B cell (primary cell): ENCODE measurements around the gene SDK1. TPM values are rescaled to one million over a fixed set of nuclear protein-coding genes. Genes with fewer than 3 reads are reported as not detected.

ENCODE experiments used
- ATAC-seq: fragments of 200-7000 bp; cut with Tn5 transposase; one replicate; pipeline ENCODE4 v1.10.0; 2021; ENCODE audit warnings: low read depth, mild to moderate bottlenecking, moderate number of reproducible peaks, moderate library complexity
- CTCF ChIA-PET: fragments of 350-600 bp; sonication (Branson Sonifier 250); formaldehyde crosslinking; loops from one replicate; lab custom pipeline; 2021; ENCODE audit warnings: antibody characterized with exemption, inconsistent platforms; lab: Charles Lee
- POLR2A ChIA-PET: fragments of 350-600 bp; sonication (Branson Sonifier 250); formaldehyde crosslinking; loops from one replicate; lab custom pipeline; 2021; ENCODE audit warnings: antibody characterized with exemption; lab: Charles Lee
- DNase-seq: peaks from one replicate; pipeline ENCODE4 v3.0.0; 2013
- H2AFZ ChIP-seq: 2 replicates; pipeline ENCODE4 v1.6.1; 2012; ENCODE audit warnings: mild to moderate bottlenecking, low read depth, low read length; ENCODE audit not compliant: insufficient read depth, poor library complexity, severe bottlenecking
- H3K27ac ChIP-seq, 2 donors: 1 replicate in 1 of 2; 2 replicates in 1 of 2; pipeline ENCODE4 v1.5.1; 2012 to 2013; ENCODE audit warnings: low read length in 2 of 2, mild to moderate bottlenecking in 2 of 2, moderate library complexity in 1 of 2
- H3K27me3 ChIP-seq, 4 experiments: fragments of 200-600 bp in 1 of 4; sonication (generic) in 1 of 4; replicated peaks in 1 of 4; 1 replicate in 2 of 4; 2 replicates in 2 of 4; pipeline versions ENCODE4 v1.6.1 to v1.7.0; 2013 to 2016; ENCODE audit warnings: low read length in 3 of 4, mild to moderate bottlenecking in 2 of 4, mixed read lengths in 1 of 4, moderate library complexity in 1 of 4; ENCODE audit not compliant: insufficient read depth in 4 of 4, control insufficient read depth in 3 of 4; ENCODE audit errors: control extremely low read depth in 1 of 4
- H3K36me3 ChIP-seq, 2 experiments: replicated peaks in 1 of 2; 1 replicate in 1 of 2; 2 replicates in 1 of 2; pipeline versions ENCODE4 v1.6.1 to v1.7.1; 2013; ENCODE audit warnings: low read length in 1 of 2; ENCODE audit not compliant: insufficient read depth in 2 of 2, control insufficient read depth in 1 of 2; ENCODE audit errors: control extremely low read depth in 1 of 2, extremely low read depth in 1 of 2
- H3K4me1 ChIP-seq, 2 donors: fragments of 200-600 bp in 1 of 2; sonication (generic) in 1 of 2; 1 replicate in 1 of 2; 2 replicates in 1 of 2; pipeline versions ENCODE4 v1.5.1 to v1.6.1; 2013 to 2017; ENCODE audit warnings: low read length in 2 of 2; ENCODE audit not compliant: control insufficient read depth in 2 of 2, insufficient read depth in 2 of 2
- H3K4me2 ChIP-seq: replicated peaks from 2 replicates; pipeline ENCODE3; 2012; ENCODE audit warnings: mild to moderate bottlenecking, low read depth, low read length; ENCODE audit not compliant: poor library complexity, severe bottlenecking
- H3K4me3 ChIP-seq, 5 experiments: fragments of 200-600 bp in 1 of 5; sonication (generic) in 1 of 5; 1 replicate in 3 of 5; 2 replicates in 2 of 5; pipeline versions ENCODE4 v1.5.1 to v1.7.0; 2011 to 2016; ENCODE audit warnings: low read length in 4 of 5, mild to moderate bottlenecking in 4 of 5, low read depth in 2 of 5, control low read depth in 1 of 5, moderate library complexity in 1 of 5; ENCODE audit not compliant: insufficient read depth in 1 of 5; ENCODE audit errors: control extremely low read depth in 1 of 5, extremely low read depth in 1 of 5
- H3K79me2 ChIP-seq: fragments of 200-600 bp; sonication (generic); one replicate; pipeline ENCODE4 v1.6.0; 2016; ENCODE audit warnings: low read length; ENCODE audit not compliant: control insufficient read depth, insufficient read depth
- H3K9ac ChIP-seq: fragments of 200-600 bp; sonication (generic); 2 replicates; pipeline ENCODE4 v1.6.1; 2017; ENCODE audit warnings: mild to moderate bottlenecking, low read length, moderate library complexity
- H3K9me3 ChIP-seq, 3 donors: one replicate each; pipeline versions ENCODE4 v1.6.1 to v1.7.1; 2013; ENCODE audit warnings: low read length in 2 of 3; ENCODE audit not compliant: control insufficient read depth in 2 of 3, insufficient read depth in 1 of 3; ENCODE audit errors: control extremely low read depth in 1 of 3
- H4K20me1 ChIP-seq: 2 replicates; pipeline ENCODE4 v1.6.0; 2012; ENCODE audit warnings: mild to moderate bottlenecking, low read length; ENCODE audit not compliant: insufficient read depth, control insufficient read depth, poor library complexity, severe bottlenecking
- H3K27ac Mint-ChIP-seq: one replicate; pipeline ENCODE4 v1.8.0; 2021; ENCODE audit warnings: mixed read lengths
- H3K27me3 Mint-ChIP-seq: one replicate; pipeline ENCODE4 v1.8.0; 2021; ENCODE audit warnings: mixed read lengths
- H3K4me1 Mint-ChIP-seq: one replicate; pipeline ENCODE4 v1.8.0; 2021; ENCODE audit warnings: mixed read lengths
- H3K4me3 Mint-ChIP-seq: one replicate; pipeline ENCODE4 v1.8.0; 2021; ENCODE audit warnings: mixed read lengths
- H3K9me3 Mint-ChIP-seq: one replicate; pipeline ENCODE4 v1.8.0; 2022; ENCODE audit warnings: mixed read lengths; ENCODE audit not compliant: insufficient read depth
- CTCF ChIP-seq: fragments of 200-600 bp; IDR thresholded peaks from one replicate; pipeline ENCODE4 v1.8.0; 2022; ENCODE audit warnings: antibody characterized with exemption, mild to moderate bottlenecking
- EZH2 ChIP-seq: IDR thresholded peaks from 2 replicates; pipeline ENCODE4 v1.6.1; 2012; ENCODE audit warnings: borderline replicate concordance, low read depth, mild to moderate bottlenecking, moderate library complexity, low read length; ENCODE audit not compliant: insufficient read depth, poor library complexity, severe bottlenecking
- WGBS: methylation state at CpG from one replicate; pipeline ENCODE4 v1.1.5; 2013; ENCODE audit warnings: missing lambda C conversion rate; ENCODE audit not compliant: insufficient coverage; 5-methylcytosine and 5-hydroxymethylcytosine counted together
- intact Hi-C: fragments of 100-400 bp; cut with micrococcal nuclease; formaldehyde crosslinking; loops from one replicate; pipeline ENCODE4 v1.10.0; 2022
- polyA plus RNA-seq: library from polyadenylated mRNA; depleted of rRNA; stranded (reverse); fragments of >200 nt; gene quantifications from 2 replicates; pipeline ENCODE4 v1.2.3, GENCODE V29; 2012
- total RNA-seq, 2 donors: library from RNA; stranded (reverse); fragments of 120-200 nt in 1 of 2; gene quantifications; 1 replicate in 1 of 2; 2 replicates in 1 of 2; pipeline versions ENCODE4 v1.2.3 to v1.2.4, GENCODE V29; 2013 to 2022

Gene SDK1
- total and polyA plus RNA-seq, 2 donors (not counting 1 experiment from before 2014, with no cell fraction given): 0.73 to 2.0 TPM

- intact Hi-C loops: no loop called here
- POLR2A ChIA-PET: no interaction called here
- Histone ChIP-seq H4K20me1 (no peaks in the 10 kb centered on the region), H3K9me3 (peaks cover 0 to 14% (median 0%) of the 10 kb centered on the region in 3 donors), H3K79me2 (no peaks in the 10 kb centered on the region), H2AFZ (no peak overlapping the region), H3K27ac (peak overlapping the region in 1 of 2 donors; percentile 62), H3K4me2 (no peak overlapping the region), H3K9ac (no peak overlapping the region), H3K4me1 (peaks cover 6 to 7% of the 10 kb centered on the region in 2 donors), H3K27me3 (no peaks in the 10 kb centered on the region), H3K4me3 (no peak overlapping the region), H3K36me3 (no peaks in the 10 kb centered on the region)
- peaks cover 12% of the 10 kb centered on the region for H3K4me1 Mint-ChIP-seq
- peaks cover 6% of the 10 kb centered on the region for H3K27me3 Mint-ChIP-seq
- TF ChIP-seq CTCF (no peak), EZH2 (no peak)
- no CpG with 5 or more reads among the region's 1 CpG for WGBS
- no peaks in the 10 kb centered on the region for H3K9me3 Mint-ChIP-seq
- H3K4me3 Mint-ChIP-seq: no peak overlapping the region
- DNase-seq: no peak
- CTCF ChIA-PET: no interaction called here
- no peak for ATAC-seq
- H3K27ac Mint-ChIP-seq: peak overlapping the region; percentile 41
These were observed 782.5 kb downstream of the SDK1 start for GRCh38 chr7:4083513-4083912.

- Histone ChIP-seq H3K9ac (no peak overlapping the region), H3K9me3 (peaks cover 0 to 18% (median 0%) of the 10 kb centered on the region in 3 donors), H3K27me3 (no peaks in the 10 kb centered on the region), H2AFZ (no peak overlapping the region), H4K20me1 (no peaks in the 10 kb centered on the region), H3K36me3 (no peaks in the 10 kb centered on the region), H3K4me3 (no peak overlapping the region), H3K4me1 (peaks cover 6 to 7% of the 10 kb centered on the region in 2 donors), H3K79me2 (no peaks in the 10 kb centered on the region), H3K4me2 (no peak overlapping the region), H3K27ac (no peak overlapping the region)
- TF ChIP-seq EZH2 (no peak), CTCF (no peak)
- ChIA-PET POLR2A (no interaction called here), CTCF (interaction anchor here (0.7 kb wide), 1 partner anchor 125 kb away, joined by 3 read pairs; no protein-coding TSS in a partner anchor)
- no peak for ATAC-seq
- Mint-ChIP-seq H3K4me1 (peaks cover 12% of the 10 kb centered on the region), H3K27ac (no peak overlapping the region), H3K9me3 (no peaks in the 10 kb centered on the region), H3K27me3 (peaks cover 5% of the 10 kb centered on the region), H3K4me3 (no peak overlapping the region)
- DNase-seq: no peak
- intact Hi-C loops: no loop called here
- WGBS: 96% methylated on average over 4 of the region's 6 CpGs
These were observed 783.2 kb downstream of the SDK1 start for GRCh38 chr7:4084271-4084670.
